Activated naive CD4-positive, alpha-beta T cell treated with Interleukin-2 at 50 U/mL for 16 hours (primary cell): ENCODE data around the gene ZNF765.
"Not testable (repeated sequence)": the region's sequence is repeated elsewhere in the genome, so short reads cannot be mapped to it uniquely, and the experiment has no call there.

Experiments used
- DNase-seq: peaks from one replicate; pipeline ENCODE4 v3.0.0-alpha.2; 2020

The ZNF765 gene

DNA sequence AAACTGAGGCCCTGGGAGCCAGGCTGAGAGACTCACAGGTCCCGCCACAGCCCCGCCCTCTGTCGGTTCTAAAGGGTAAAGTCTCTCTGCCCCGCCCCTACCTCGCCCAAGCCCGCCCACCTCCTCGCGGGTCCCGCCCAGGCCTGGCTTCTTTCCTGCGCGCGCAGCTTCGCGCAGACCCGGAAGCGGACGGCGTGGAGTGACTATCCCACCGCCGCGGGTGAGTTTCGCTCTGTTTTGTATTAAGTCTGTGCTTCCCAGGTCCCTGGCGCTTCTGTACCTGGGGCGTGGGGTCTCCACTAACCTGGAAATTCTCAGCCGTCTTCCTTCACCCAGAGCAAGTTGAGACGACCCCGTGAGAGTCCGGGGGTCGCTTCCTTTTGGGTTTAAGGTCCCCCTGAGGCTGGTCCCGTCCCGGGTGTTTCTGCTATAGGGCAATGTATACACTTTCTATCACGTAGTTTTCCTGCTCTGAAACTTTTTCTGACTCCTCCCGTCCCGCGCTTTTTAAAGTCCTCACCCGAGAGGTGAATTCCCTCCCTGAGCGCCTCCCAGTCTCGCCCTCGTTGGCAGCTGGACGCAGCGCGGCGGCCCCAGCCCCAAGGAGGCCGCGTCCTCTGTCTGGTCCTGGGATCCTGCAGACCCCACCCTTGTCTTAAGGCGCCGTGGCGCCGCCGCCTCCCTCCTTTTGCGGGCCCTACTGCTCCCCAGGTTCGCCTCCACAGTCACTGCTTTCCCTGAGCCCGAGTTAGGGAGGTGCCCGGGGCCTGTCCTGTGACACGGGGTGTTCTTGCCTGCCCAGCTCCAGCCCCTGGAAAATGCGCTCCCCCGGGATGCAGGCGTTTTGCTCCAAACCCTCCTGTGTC is at the start of gene ZNF765:
TSS of gene ZNF765 (plus strand) at position 176 of the 866 bp plus-strand sequence. CDS start 2,867 bp downstream, outside the sequence.
- DNase-seq: peak; percentile 95

DNA sequence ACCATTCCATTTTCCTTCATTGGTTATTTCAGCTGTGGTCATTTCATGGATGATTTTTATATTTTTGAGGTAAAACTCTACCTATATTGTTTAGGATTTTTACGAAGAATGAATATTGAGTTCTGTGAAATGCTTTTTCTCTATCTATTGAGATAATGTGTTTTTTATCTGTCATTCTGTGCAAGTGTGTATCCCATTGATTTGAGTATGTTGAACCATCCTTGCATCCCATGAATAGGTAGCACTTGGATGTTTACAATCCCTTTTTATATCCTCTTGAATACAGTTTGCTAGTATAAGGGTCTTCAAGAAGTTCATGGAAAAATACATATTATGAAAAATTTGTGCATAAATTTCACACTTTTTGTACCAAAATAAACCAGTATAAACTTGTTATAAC is 39.2 kb upstream of the ZNF765 start:
- DNase-seq: no peak

DNA sequence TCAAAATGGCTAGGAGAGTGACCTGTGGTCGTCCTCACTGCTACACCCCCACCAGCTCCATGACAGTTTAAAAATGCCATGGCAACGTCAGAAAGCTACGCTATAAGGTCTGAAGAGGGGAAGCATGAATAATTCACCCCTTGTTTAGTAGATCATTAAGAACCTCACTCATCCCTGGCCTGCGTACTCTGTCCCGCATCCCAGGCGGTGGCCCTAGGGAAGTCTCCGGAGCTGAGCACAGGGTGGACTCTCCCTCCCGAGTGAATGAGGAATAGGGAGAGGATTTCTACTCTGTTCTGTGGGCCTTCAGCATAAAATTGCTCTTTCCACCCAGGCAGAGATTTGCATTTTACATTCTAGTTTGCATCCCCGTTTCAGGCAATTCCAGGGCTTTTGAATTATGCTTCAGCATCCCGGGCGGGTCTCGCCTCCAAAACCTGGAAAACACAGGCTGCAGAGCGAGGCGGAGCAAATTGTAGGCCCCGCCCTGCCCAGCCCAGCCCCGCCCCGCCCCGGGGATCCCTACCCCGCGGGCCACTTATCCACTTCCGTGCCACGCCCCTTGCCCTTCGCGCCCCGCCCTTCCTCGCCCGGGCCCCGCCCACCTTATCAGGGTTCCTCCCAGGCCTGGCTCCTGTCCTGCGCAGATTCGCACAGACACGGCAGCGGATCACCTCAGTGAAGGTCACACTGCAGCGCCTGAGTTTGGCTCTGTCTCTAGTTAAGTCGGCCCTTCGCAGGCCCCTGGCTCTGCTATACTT is 36.9 kb upstream of the ZNF765 start:
- DNase-seq: no peak

DNA sequence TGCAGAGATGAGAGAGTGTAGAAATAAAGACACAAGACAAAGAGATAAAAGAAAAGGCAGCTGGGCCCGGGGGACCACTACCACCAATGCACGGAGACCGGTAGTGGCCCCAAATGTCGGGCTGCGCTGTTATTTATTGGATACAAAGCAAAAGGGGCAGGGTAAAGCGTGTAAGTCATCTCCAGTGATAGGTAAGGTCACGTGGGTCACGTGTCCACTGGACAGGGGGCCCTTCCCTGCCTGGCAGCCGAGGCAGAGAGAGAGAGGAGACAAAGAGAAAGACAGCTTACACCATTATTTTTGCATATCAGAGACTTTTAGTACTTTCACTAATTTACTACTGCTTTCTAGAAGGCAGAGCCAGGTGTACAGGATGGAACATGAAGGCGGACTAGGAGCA is 34.9 kb upstream of the ZNF765 start:
- DNase-seq: not testable (repeated sequence)

DNA sequence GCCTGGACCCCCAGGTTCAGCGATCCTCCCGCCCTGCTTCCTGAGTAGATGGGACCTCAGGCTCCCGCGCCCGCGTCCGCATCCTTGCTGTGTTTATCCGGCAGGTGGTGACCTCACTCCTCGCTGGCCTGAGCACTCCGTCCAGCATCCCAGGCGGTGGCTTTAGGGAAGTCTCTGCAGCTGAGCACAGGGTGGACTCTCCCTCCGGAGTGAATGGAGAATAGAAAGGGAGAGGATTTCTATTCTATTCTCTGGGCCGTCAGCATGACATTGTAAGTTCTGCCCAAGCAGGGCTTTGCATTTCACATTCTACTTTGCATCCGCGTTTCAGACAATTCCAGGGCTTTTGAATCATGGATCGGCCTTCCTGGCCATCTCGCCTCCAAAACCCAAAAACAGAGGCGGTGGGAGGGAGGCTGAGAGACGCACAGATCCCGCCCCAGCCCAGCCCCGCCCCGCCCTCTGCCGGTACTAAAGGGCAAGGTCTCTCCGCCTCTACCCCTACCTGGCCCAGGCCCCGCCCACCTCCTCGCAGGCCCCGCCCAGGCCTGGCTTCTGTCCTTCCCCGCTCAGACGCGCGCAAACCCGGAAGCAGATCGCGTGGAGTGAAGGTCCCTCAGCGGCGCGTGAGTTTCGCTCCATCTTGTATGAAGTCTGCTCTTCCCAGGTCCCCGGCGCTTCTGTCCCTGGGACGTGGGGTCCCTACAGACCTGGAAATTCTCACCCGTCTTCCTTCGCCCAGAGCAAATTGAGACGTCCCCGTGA is 29.6 kb upstream of the ZNF765 start, which contains the start of gene ZNF525:
TSS of gene ZNF525 (plus strand) at position 572 of the 765 bp plus-strand sequence. CDS start 6,577 bp downstream, outside the sequence.
- DNase-seq: peak; percentile 97

DNA sequence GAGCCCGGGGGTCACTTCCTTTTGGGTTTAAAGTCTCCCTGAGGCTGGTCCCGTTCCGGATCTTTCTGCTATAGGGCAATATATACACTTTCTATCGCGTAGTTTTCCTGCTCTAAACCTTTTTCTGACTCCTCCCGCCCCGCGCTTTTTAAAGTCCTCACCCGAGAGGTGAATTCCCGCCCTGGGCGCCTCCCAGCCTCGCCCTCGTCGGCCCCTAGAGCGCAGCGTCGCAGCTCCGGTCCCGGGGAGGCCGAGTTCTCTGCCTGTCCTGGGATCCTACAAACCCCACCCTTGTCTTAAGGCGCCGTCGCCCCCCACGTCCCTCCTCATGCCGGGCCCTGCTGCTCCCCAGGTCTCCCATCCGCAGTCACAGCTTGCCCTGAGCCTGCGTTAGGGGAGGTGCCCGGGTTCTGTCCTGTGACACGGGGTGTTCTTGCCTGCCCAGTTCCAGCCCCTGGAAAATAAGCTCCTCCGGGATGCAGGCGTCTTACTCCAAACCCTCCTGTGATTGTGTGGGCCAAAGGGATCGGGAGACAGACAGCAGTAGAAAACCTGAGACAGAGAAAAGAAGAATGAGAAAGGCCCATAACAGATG is 29.0 kb upstream of the ZNF765 start:
- DNase-seq: peak; percentile 49

DNA sequence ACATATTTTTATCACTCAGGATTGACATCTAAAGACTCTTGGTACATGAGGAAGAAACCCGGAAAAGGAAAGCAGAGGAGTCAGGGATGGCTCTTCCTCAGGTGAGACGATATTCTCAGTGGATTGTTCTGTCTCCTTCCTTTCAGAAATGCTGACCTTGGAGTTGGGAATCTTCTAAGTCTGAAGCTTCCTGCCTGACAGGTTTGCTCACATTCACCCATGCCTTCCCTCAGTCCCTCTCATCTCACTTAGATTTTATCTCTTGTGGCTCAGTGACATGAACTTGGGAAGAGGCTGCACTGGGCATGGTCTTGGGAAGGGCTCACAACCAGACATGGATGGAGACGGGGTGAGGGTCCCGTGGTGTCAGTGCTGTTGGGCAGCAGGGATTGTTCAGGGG is 22.8 kb upstream of the ZNF765 start:
- DNase-seq: no peak

DNA sequence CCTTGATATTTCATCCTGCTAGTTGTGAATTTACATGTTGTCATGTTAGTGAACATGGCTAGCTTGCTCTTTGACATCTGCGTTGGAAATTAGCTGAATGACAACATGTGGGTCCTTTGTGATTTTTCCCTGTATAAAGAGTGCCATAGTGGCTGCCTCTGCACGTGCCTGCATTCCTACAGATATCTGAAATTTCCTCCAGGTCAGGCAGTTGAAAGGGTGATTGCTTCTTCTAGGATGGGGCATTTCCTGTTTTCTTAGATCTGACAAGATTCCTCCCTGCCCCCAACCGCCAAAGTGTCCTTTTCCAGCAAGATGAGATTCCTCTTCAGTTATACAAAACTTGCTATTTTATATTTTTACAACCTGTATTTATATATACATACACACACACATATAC is 20.7 kb upstream of the ZNF765 start:
- no peak for DNase-seq

DNA sequence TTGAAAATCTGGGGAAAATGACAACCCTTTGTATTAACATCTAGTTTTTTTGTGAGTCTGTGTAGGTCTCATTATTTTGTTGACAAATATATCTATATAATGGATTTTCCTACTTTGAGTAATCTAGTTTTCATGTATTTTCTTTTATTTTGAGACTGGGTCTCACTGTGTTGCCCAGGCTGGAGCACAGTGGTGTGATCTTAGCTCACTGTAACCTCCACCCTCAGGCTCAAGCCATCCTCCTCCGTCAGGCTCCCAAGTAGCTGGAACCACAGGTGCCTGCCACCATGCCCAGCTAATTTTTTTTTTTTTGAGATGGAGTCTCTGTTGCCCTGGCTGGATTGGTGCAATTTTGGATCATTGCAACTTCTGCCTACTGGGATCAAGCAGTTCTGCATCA is 20.2 kb upstream of the ZNF765 start:
- no peak for DNase-seq

DNA sequence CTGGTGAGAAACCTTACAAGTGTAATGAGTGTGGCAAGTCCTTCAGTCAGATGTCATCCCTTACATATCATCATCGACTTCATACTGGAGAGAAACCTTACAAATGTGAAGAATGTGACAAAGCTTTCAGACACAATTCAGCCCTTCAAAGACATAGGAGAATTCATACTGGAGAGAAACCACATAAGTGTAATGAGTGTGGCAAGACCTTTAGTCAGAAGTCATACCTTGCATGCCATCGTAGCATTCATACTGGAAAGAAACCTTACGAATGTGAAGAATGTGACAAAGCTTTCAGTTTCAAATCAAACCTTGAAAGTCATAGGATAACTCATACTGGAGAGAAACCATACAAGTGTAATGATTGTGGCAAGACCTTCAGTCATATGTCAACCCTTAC is 13.6 kb upstream of the ZNF765 start:
- DNase-seq: no peak

DNA sequence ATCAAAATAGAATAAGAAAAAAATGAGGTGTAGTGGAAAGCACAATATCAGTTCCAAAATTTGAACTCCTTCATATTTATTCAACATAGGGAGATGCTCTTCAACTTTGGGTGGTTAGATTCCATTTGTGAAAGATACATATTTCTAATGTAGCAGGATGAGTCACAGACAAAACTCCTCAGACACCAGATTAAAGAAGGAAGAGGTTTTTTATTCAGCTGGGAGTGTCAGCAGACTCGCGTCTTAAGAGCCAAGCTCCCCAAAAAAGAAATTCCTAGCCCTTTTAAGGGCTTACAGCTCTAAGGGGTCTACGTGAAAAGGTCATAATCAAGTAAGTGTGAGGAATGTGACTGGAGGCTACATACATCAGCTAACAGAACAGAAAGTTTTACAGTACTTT is 6.8 kb upstream of the ZNF765 start:
- DNase-seq: no peak

DNA sequence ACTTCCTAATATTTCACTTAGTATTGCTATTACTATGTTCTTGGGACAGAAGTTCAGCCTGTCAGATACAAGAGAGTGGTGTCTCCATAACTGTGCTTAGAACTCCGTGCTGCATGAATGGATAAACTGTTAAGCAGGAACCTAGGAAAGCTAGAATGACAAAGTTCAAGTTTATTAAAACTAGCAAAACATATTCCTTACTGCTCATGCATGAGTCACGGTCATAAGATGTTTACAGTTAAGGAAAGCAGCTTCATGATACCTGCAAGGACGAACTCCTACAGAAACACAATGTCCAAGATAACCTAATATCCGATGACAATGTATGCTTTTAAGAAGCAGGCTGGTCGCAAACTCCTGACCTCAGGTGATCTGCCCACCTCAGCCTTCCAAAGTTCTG is 6.0 kb upstream of the ZNF765 start:
- DNase-seq: no peak

DNA sequence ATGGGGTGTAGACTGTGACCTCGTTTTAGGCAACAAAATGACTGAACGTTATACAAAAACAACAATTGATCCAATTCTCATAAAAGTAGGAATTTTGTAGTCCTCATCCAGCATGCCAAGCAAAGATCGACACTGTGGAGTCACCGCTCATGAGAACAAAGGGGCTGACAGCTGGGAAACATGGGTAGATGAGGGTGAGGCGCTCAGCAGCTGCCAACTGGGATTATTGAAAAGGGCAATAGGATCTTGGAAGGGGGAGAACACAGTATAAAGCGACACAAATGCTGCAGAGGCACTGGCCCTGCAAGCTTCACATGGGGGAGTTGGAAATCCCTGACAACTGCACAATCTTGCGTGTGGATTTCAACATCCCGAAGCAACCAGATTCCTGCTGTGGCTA is 5.4 kb upstream of the ZNF765 start:
- no peak for DNase-seq

DNA sequence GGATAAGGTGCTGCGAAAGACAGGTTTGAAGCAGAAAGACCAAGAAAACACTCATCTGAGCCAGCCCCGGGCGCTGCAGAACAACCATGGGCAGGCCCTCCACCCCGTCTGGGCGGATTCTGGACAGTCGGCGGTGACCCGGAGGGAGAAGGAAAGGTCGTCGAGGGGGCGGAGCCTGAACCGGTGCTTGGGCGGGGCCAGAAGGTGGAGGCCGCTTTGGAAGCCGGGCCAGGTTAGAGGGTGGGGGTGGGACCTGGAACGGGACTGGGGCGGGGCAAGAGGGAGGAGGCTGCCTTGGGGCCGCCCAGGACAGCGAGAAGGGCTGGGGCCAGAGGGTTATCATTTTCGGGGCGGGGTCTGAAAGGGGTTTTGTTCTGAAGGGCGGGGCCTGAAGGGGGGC is 5.0 kb upstream of the ZNF765 start:
- no peak for DNase-seq

DNA sequence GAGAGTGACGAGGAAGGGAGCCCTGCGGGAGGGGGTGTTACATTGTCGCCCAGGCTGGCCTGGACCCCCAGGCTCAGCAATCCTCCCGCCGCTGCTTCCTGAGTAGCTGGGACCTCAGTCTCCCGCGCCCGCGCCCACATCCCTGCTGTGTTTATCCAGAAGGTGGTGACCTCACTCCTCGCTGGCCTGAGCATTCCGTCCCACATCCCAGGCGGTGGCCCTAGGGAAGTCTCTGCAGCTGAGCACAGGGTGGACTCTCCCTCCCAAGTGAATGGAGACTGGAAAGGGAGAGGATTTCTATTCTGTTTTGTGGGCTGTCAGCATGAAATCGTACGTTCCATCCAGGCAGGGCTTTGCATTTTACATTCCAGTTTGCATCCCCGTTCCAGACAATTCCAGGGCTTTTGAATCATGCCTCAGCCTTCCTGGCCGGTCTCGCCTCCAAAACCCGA is 401 bp upstream of the ZNF765 start:
- no peak for DNase-seq

DNA sequence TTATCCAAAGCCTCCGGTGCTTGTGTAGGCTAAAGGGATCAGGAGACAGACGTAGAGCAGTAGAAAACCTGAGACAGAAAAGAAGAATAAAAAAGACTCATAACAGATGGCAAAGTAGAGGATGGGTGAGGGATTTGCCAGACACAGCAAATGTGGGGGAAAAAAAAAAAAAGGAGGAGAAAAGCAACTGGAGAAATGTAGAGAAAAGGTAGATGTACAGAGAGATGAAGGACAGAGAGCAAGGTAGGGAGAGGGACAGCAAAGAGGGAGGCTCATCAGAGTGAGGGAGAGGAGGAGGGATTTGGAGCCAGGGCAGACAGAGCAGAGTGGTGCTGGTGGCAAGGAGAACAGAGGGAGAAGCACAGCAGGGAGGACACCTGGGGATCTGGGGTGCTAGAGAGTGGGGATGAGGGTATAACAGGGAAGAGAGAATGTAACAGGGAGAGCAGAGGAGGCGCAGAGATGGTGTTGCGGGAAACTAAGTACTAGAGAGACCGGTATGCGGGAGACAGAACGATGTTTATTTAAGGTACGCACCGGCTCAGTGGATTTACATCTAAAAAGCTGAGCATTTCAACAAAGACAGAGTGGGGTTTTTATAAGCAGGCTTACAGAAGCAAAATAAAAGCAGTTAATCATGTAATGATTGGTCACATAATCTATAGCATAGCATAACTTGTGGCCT is 1.0 kb downstream of the ZNF765 start:
- DNase-seq: not testable (repeated sequence)

DNA sequence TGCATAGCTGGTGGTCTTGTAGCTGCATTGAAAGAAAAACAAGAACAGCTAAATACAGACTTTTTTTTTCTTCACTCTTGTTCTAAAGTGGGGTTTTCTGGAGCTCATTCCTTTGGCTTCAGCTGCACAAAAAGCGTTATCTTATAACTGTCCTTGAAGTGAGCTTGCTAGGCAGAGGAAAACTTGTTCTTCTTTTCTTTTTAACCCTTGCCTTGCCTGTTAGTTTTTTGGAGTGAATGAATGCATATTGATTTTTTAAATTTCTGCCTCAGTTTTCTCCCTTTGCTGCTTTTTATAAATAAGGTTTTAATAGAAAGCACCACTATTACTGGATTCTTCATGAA is 1.5 kb downstream of the ZNF765 start:
- DNase-seq: no peak

DNA sequence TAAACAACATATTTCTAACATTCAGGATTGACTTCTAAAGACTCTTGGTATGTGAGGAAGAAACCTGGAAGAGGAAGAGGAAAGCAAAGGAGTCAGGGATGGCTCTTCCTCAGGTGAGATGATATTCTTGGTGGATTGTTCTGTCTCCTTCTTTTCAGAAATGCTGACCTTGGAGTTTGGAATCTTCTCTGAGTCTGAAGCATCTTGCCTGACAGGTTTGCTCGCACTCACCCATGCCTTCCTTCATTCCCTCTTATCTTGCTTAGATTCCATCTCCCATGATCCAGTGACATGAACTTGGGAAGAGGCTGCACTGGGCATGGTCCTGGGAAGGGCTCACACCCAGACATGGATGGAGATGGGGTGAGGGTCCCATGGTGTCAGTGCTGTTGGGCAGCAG is 3.0 kb downstream of the ZNF765 start:
- DNase-seq: not testable (repeated sequence)

DNA sequence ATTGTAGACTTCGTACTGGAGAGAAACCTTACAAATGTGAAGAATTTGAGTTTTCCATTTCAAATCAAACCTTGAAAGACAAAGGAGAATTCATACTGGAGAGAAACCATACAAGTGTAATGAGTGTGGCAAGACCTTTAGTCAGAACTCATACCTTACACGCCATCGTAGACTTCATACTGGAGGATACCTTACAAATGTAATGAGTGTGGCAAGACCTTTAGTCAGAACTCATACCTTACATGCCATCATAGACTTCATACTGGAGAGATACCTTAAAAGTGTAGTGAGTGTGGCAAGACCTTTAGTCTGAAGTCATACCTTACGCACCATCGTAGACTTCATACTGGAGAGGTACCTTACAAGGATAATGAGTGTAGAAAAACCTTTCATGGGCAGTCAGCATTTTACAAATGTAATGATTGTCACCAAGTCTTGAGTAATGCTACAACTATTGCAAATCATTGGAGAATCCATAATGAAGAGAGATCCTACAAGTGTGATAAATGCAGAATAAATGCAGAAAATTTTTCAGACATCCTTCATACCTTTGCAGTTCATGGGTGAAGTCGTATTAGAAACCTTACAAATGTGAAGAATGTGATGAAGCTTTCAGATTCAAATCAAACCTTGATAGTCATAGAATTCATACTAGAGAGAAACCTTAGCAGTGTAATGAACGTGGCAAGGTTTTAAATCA is 14.7 kb downstream of the ZNF765 start:
- no peak for DNase-seq

DNA sequence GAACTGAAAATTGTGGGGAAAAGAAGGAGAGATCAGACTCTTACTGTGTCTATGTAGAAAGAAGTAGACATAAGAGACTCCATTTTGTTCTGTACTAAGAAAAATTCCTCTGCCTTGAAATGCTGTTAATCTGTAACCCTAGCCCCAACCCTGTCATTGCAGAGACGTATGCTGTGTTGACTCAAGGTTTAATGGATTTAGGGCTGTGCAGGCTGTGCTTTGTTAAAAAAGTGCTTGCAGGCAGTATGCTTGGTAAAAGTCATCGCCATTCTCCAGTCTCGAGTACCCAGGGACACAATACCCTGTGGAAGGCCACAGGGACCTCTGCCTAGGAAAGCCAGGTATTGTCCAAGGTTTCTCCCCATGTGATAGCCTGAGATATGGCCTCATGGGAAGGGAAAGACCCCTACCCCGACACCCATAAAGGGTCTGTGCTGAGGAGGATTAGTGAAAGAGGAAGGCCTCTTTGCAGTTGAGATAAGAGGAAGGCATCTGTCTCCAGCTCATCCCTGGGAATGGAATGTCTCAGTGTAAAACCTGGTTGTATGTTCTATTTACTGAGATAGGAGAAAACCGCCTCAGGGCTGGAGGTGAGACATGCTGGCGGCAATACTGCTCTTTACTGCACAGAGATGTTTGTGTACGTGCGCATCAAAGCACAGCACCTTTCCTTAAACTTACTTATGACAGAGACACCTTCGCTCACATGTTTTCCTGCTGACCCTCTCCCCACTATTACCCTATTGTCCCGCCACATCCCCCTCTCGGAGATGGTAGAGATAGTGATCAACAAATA is 25.8 kb downstream of the ZNF765 start:
- DNase-seq: not testable (repeated sequence)

DNA sequence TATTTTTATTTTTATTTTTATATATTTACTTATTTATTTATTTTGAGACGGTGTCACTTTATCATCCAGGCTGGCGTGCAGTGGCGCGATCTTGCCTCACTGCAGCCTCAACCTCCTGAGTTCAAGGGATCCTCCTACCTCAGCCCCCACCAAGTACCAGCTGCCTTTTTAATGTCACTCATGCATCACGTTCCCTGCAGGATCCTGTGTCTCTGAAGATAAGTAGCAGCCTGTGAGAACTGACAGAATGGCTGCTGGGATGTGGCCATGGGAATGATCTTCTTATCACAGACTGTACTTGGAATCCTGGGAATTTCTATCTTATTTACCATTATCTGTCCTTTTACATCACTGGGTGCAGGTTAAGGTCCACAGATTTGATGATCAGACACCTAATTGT is 27.6 kb downstream of the ZNF765 start:
- DNase-seq: no peak
